GM13976 (cell line): Measurements from ENCODE around the gene CLSTN2.

Experiments
- DNase-seq: peaks from one replicate; pipeline ENCODE4 v3.0.0; 2012; ENCODE audit warnings: low spot score
- in situ Hi-C: fragments of 300-500 bp; cut with MboI; formaldehyde crosslinking; loops from one replicate; pipeline ENCODE4 v1.12.0; 2022; ENCODE audit warnings: low sequenced_read_pairs, mixed read lengths, inconsistent platforms; ENCODE audit not compliant: unreplicated experiment
- TF ChIP-seq, protein P1 (sequence below): IDR thresholded peaks from 2 replicates; pipeline ENCODE4 v1.5.1; 2012; ENCODE audit warnings: borderline replicate concordance, mild to moderate bottlenecking; ENCODE audit not compliant: insufficient read depth; ENCODE audit errors: extremely low read depth, missing control alignments, control extremely low read depth

The CLSTN2 gene

GRCh38 chr3:140270329-140270728 is 335.3 kb downstream of the CLSTN2 start:
- in situ Hi-C loops = no loop called here
- TF ChIP-seq, protein P1, sequence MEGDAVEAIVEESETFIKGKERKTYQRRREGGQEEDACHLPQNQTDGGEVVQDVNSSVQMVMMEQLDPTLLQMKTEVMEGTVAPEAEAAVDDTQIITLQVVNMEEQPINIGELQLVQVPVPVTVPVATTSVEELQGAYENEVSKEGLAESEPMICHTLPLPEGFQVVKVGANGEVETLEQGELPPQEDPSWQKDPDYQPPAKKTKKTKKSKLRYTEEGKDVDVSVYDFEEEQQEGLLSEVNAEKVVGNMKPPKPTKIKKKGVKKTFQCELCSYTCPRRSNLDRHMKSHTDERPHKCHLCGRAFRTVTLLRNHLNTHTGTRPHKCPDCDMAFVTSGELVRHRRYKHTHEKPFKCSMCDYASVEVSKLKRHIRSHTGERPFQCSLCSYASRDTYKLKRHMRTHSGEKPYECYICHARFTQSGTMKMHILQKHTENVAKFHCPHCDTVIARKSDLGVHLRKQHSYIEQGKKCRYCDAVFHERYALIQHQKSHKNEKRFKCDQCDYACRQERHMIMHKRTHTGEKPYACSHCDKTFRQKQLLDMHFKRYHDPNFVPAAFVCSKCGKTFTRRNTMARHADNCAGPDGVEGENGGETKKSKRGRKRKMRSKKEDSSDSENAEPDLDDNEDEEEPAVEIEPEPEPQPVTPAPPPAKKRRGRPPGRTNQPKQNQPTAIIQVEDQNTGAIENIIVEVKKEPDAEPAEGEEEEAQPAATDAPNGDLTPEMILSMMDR = no peak
- DNase-seq = no peak

- in situ Hi-C loops = no loop called here
- TF ChIP-seq, protein P1 = no peak
- DNase-seq = no peak
These were observed 338.7 kb downstream of the CLSTN2 start for GRCh38 chr3:140273542-140274195.

- in situ Hi-C loops = no loop called here
- DNase-seq = no peak
- TF ChIP-seq, protein P1 = no peak
These were observed 339.4 kb downstream of the CLSTN2 start for GRCh38 chr3:140274429-140274828.

DNA sequence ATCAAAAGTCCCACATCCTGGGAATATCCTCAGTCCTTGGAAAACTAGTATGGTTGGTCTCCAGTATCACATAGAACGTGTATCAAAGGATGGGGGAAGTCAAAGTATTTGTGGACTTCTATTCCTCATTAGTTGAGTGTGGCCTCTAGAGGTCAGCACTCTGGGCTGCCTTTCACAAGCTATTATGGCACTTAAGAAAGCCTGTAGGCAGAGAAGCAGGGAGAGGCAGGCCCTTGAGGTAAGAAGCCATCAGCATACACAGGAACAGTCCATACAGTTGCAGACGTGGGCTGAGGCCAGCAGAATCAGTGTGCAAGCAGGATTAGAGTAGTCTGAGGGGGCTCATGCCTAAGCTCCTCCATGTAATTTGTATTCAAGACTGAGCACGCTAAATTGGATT is 341.7 kb downstream of the CLSTN2 start:
- TF ChIP-seq, protein P1 = no peak
- in situ Hi-C loops = no loop called here
- no peak for DNase-seq

GRCh38 chr3:140277886-140278285 is 342.9 kb downstream of the CLSTN2 start:
- in situ Hi-C loops = no loop called here
- no peak for DNase-seq
- TF ChIP-seq, protein P1 = no peak

DNA sequence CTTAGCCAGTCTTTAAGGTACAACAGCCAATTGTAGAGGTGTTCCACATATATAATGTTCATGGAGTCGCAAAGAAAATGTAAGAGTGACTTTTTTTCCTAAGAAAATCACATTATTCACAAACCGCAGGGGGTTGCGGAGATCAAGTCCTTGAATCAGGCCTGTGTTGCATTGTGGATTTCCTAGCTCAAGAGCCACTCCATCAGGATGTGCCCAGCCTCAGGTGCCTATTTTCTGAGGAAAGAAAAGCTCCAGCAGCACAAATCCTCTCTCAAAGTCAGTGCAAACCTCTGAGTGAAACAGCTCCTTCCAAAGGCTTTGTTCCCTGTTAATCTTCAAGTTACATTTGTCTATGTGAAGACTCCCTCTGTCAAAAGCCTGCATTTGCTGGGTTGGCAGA is 349.4 kb downstream of the CLSTN2 start:
- TF ChIP-seq, protein P1 = no peak
- DNase-seq = no peak
- in situ Hi-C loops = no loop called here

- in situ Hi-C loops = no loop called here
These were observed 350.4 kb downstream of the CLSTN2 start for GRCh38 chr3:140285380-140285779.

More at GRCh38 chr3:140285380-140285779, 350.4 kb downstream of the CLSTN2 start:
- TF ChIP-seq, protein P1 = no peak
- DNase-seq = no peak
